SK-N-SH (cell line): Measurements from ENCODE around the gene EID3. TPM values are rescaled to one million over a fixed set of nuclear protein-coding genes. Genes with fewer than 3 reads are reported as not detected.

Experiments
- CTCF ChIA-PET: fragments of 300-600, 350-600 bp; formaldehyde crosslinking; extraction: SDS; loops from one replicate; lab custom pipeline; 2021; lab: Yijun Ruan, JAX
- POLR2A ChIA-PET: fragments of 350-600 bp; sonication (Branson Sonifier 250); formaldehyde crosslinking; extraction: SDS; loops from one replicate; lab custom pipeline; 2020; ENCODE audit warnings: antibody characterized with exemption, inconsistent platforms; lab: Yijun Ruan, JAX
- DNase-seq: peaks from one replicate; pipeline ENCODE4 v3.0.0; 2012
- H2AFZ ChIP-seq: fragments of 200-600 bp; sonication (generic); 2 replicates; pipeline ENCODE4 v1.8.1; 2016; ENCODE audit warnings: antibody characterized with exemption, mild to moderate bottlenecking, low read depth
- H3F3A ChIP-seq: fragments of 200-600 bp; sonication (generic); replicated peaks from 2 replicates; pipeline ENCODE3; 2016; ENCODE audit warnings: antibody characterized with exemption, mild to moderate bottlenecking; ENCODE audit not compliant: insufficient read depth
- H3K27ac ChIP-seq, 2 experiments: fragments of 200-500 bp in 1 of 2; fragments of 200-600 bp in 1 of 2; sonication (Bioruptor generic) in 1 of 2; sonication (generic), shearing (Covaris generic) in 1 of 2; 2 replicates each; pipeline versions ENCODE4 v1.5.1 to v1.6.1; 2014 to 2016; ENCODE audit warnings: low read depth in 2 of 2, inconsistent platforms in 1 of 2, low read length in 1 of 2, mild to moderate bottlenecking in 1 of 2, mixed read lengths in 1 of 2
- H3K27me3 ChIP-seq: fragments of 200-600 bp; sonication (generic), shearing (Covaris generic); 2 replicates; pipeline ENCODE4 v1.6.1; 2016; ENCODE audit warnings: mixed run types; ENCODE audit not compliant: insufficient read depth
- H3K36me3 ChIP-seq, 2 experiments: fragments of 200-500 bp in 1 of 2; fragments of 200-600 bp in 1 of 2; sonication (Bioruptor generic) in 1 of 2; sonication (generic) in 1 of 2; replicated peaks in 1 of 2; 2 replicates each; pipeline versions ENCODE3 to v1.5.1; 2014 to 2016; ENCODE audit warnings: low read length in 1 of 2, mild to moderate bottlenecking in 1 of 2; ENCODE audit not compliant: insufficient read depth in 2 of 2, control insufficient read depth in 1 of 2
- H3K4me1 ChIP-seq, 2 experiments: fragments of 200-500 bp in 1 of 2; fragments of 200-600 bp in 1 of 2; sonication (Bioruptor generic) in 1 of 2; sonication (generic), shearing (Covaris generic) in 1 of 2; 2 replicates each; pipeline versions ENCODE4 v1.5.1 to v1.6.1; 2014 to 2016; ENCODE audit warnings: low read depth in 1 of 2, low read length in 1 of 2, mixed run types in 1 of 2; ENCODE audit not compliant: insufficient read depth in 2 of 2, control insufficient read depth in 1 of 2
- H3K4me2 ChIP-seq: fragments of 200-600 bp; sonication (generic), shearing (Covaris generic); 2 replicates; pipeline ENCODE4 v1.6.1; 2017; ENCODE audit warnings: mixed run types
- H3K4me3 ChIP-seq, 2 experiments: fragments of 200-500 bp in 1 of 2; fragments of 200-600 bp in 1 of 2; sonication (Bioruptor generic) in 1 of 2; sonication (generic), shearing (Covaris generic) in 1 of 2; 2 replicates each; pipeline versions ENCODE4 v1.5.1 to v1.8.1; 2014 to 2016; ENCODE audit warnings: low read depth in 2 of 2, inconsistent platforms in 1 of 2, low read length in 1 of 2, mild to moderate bottlenecking in 1 of 2, mixed read lengths in 1 of 2, moderate library complexity in 1 of 2
- H3K79me2 ChIP-seq: fragments of 200-600 bp; sonication (generic); 2 replicates; pipeline ENCODE4 v1.8.1; 2017; ENCODE audit warnings: mild to moderate bottlenecking; ENCODE audit not compliant: insufficient read depth
- H3K9ac ChIP-seq: fragments of 200-600 bp; sonication (generic); 2 replicates; pipeline ENCODE4 v1.6.1; 2017; ENCODE audit warnings: mixed run types
- H3K9me2 ChIP-seq: fragments of 200-600 bp; sonication (generic); 2 replicates; pipeline ENCODE4 v1.6.1; 2017; ENCODE audit warnings: mixed run types
- H3K9me3 ChIP-seq: fragments of 200-600 bp; sonication (generic); 2 replicates; pipeline ENCODE4 v1.6.1; 2017; ENCODE audit warnings: mixed run types, mild to moderate bottlenecking, moderate library complexity
- H4K20me1 ChIP-seq: fragments of 200-600 bp; sonication (generic); 2 replicates; pipeline ENCODE4 v1.6.1; 2017; ENCODE audit warnings: mild to moderate bottlenecking, mixed run types; ENCODE audit not compliant: insufficient read depth
- CHD2 ChIP-seq: fragments of 150-350 bp; IDR thresholded peaks from 2 replicates; pipeline ENCODE4 v1.6.1; 2018; ENCODE audit warnings: low read length; ENCODE audit not compliant: partially characterized antibody
- CTCF ChIP-seq: fragments of 200-600 bp; sonication (generic); IDR thresholded peaks from 2 replicates; pipeline ENCODE4 v1.6.1; 2017; ENCODE audit warnings: antibody characterized with exemption, mild to moderate bottlenecking, moderate library complexity
- ELF1 ChIP-seq: IDR thresholded peaks from 2 replicates; pipeline ENCODE4 v1.4.0; 2012
- EP300 ChIP-seq, 2 experiments: IDR thresholded peaks; 2 replicates each; pipeline versions ENCODE4 v1.4.0 to v1.6.1; 2012; ENCODE audit warnings: borderline replicate concordance in 1 of 2, low read depth in 1 of 2, low read length in 1 of 2
- GABPA ChIP-seq: IDR thresholded peaks from 2 replicates; pipeline ENCODE4 v1.4.0; 2012; ENCODE audit warnings: low read depth, mild to moderate bottlenecking
- IRF3 ChIP-seq: fragments of 150-350 bp; IDR thresholded peaks from 2 replicates; pipeline ENCODE4 v1.6.1; 2016; ENCODE audit warnings: mild to moderate bottlenecking, low read depth, low read length
- MAX ChIP-seq: IDR thresholded peaks from 2 replicates; pipeline ENCODE4 v1.4.0; 2012; ENCODE audit warnings: low read depth
- NFIC ChIP-seq: IDR thresholded peaks from 2 replicates; pipeline ENCODE4 v1.4.0; 2012; ENCODE audit warnings: borderline replicate concordance
- PBX3 ChIP-seq: IDR thresholded peaks from 2 replicates; pipeline ENCODE4; 2012
- POLR2AphosphoS5 ChIP-seq: IDR thresholded peaks from 2 replicates; pipeline ENCODE4 v1.6.1; 2012; ENCODE audit warnings: low read depth, low read length
- REST ChIP-seq: IDR thresholded peaks from 2 replicates; pipeline ENCODE4 v1.6.1; 2012; ENCODE audit warnings: mild to moderate bottlenecking, low read depth, low read length, moderate library complexity
- RXRA ChIP-seq: IDR thresholded peaks from 2 replicates; pipeline ENCODE4 v1.4.0; 2012; ENCODE audit warnings: low read depth, mild to moderate bottlenecking, borderline replicate concordance
- SIN3A ChIP-seq: IDR thresholded peaks from 2 replicates; pipeline ENCODE4 v1.6.1; 2012; ENCODE audit warnings: low read depth, mild to moderate bottlenecking, low read length, moderate library complexity, borderline replicate concordance
- TAF1 ChIP-seq: IDR thresholded peaks from 2 replicates; pipeline ENCODE4 v1.6.1; 2012; ENCODE audit warnings: low read depth, mild to moderate bottlenecking, low read length, moderate library complexity, borderline replicate concordance
- USF1 ChIP-seq: IDR thresholded peaks from 2 replicates; pipeline ENCODE4 v1.4.0; 2012; ENCODE audit warnings: low read depth, borderline replicate concordance
- WGBS: methylation state at CpG from one replicate; pipeline ENCODE4 v1.1.6; 2017; ENCODE audit warnings: low lambda C conversion rate; 5-methylcytosine and 5-hydroxymethylcytosine counted together
- polyA plus RNA-seq, 3 experiments: library from polyadenylated mRNA; depleted of rRNA; stranded (reverse); fragments of >200 nt; gene quantifications; 2 replicates each; pipeline ENCODE4 v1.2.3, GENCODE V29; 2012

EID3 gene
- polyA plus RNA-seq, 1 of the 3 experiments (the other 2 are of a cell fraction): 0.92 TPM

- DNase-seq: no peak
- WGBS: 94% methylated on average over 1 of the region's 1 CpG
- no peaks in the 10 kb centered on the region; the same call in 1 of the 2 replicates for H4K20me1 ChIP-seq
- no peaks in the 10 kb centered on the region for H3K9me3 ChIP-seq
- no peak overlapping the region for H2AFZ ChIP-seq
- H3K9ac ChIP-seq: no peak overlapping the region
- H3K9me2 ChIP-seq: no peaks in the 10 kb centered on the region
- H3K27me3 ChIP-seq: no peaks in the 10 kb centered on the region
- no peaks in the 10 kb centered on the region for H3K4me1 ChIP-seq
- POLR2A ChIA-PET: interaction anchor here (0.6 kb wide), 1 partner anchor 354 kb away, joined by 3 read pairs; the partner anchor contains the start of gene TDG
- H3F3A ChIP-seq: peaks cover 32% of the 10 kb centered on the region
- H3K79me2 ChIP-seq: peaks cover 52% of the 10 kb centered on the region
- CTCF ChIA-PET: no interaction called here
- no peak overlapping the region for H3K4me2 ChIP-seq
- no peak for TF ChIP-seq RXRA
- no peak for TF ChIP-seq MAX
- no peak for TF ChIP-seq SIN3A
- TF ChIP-seq GABPA: no peak
- no peak for TF ChIP-seq NFIC
- no peak for TF ChIP-seq CHD2
- TF ChIP-seq REST: no peak
- no peak for TF ChIP-seq PBX3
- no peak for TF ChIP-seq TAF1
- no peak overlapping the region for H3K4me3 ChIP-seq
- no peak overlapping the region; a peak in 1 of 4 replicates for H3K27ac ChIP-seq
- H3K36me3 ChIP-seq: peaks cover 72 to 78% of the 10 kb centered on the region in 2 experiments
These were observed 16.5 kb downstream of the EID3 start for GRCh38 chr12:104319918-104320626.

- no peak for DNase-seq
- Histone ChIP-seq H3K9me2 (no peaks in the 10 kb centered on the region), H3K79me2 (peaks cover 53% of the 10 kb centered on the region), H3K4me2 (no peak overlapping the region), H3K27me3 (no peaks in the 10 kb centered on the region), H3K9me3 (no peaks in the 10 kb centered on the region), H2AFZ (no peak overlapping the region), H3K36me3 (peaks cover 71 to 76% of the 10 kb centered on the region in 2 experiments), H3K9ac (no peak overlapping the region), H3F3A (peaks cover 32% of the 10 kb centered on the region), H4K20me1 (no peaks in the 10 kb centered on the region; the same call in 1 of the 2 replicates), H3K4me1 (no peaks in the 10 kb centered on the region), H3K27ac (no peak overlapping the region), H3K4me3 (no peak overlapping the region)
- ChIA-PET POLR2A (interaction anchor here (0.6 kb wide), 1 partner anchor 355 kb away, joined by 3 read pairs; the partner anchor contains the start of gene TDG), CTCF (interaction anchor here (0.6 kb wide), 1 partner anchor 61 kb away, joined by 3 read pairs; no protein-coding TSS in a partner anchor)
- TF ChIP-seq EP300 (IDR thresholded peaks at IDR 0.05; ENCODE audit: borderline replicate concordance in 1 of 2, low read depth in 1 of 2, low read length in 1 of 2) (no peak), USF1 (no peak), IRF3 (no peak), NFIC (no peak), ELF1 (no peak), CTCF (no peak), MAX (no peak), POLR2AphosphoS5 (no peak), TAF1 (no peak)
These were observed 17.1 kb downstream of the EID3 start for GRCh38 chr12:104320627-104321024.
